B cell (primary cell): Measurements from ENCODE around the gene TOMM40L. TPM values are rescaled to one million over a fixed set of nuclear protein-coding genes. Genes with fewer than 3 reads are reported as not detected.

ENCODE experiments used
- ATAC-seq: fragments of 200-7000 bp; cut with Tn5 transposase; one replicate; pipeline ENCODE4 v1.10.0; 2021; ENCODE audit warnings: low read depth, mild to moderate bottlenecking, moderate number of reproducible peaks, moderate library complexity
- CTCF ChIA-PET: fragments of 350-600 bp; sonication (Branson Sonifier 250); formaldehyde crosslinking; loops from one replicate; lab custom pipeline; 2021; ENCODE audit warnings: antibody characterized with exemption, inconsistent platforms; lab: Charles Lee
- POLR2A ChIA-PET: fragments of 350-600 bp; sonication (Branson Sonifier 250); formaldehyde crosslinking; loops from one replicate; lab custom pipeline; 2021; ENCODE audit warnings: antibody characterized with exemption; lab: Charles Lee
- DNase-seq: peaks from one replicate; pipeline ENCODE4 v3.0.0; 2013
- H2AFZ ChIP-seq: 2 replicates; pipeline ENCODE4 v1.6.1; 2012; ENCODE audit warnings: mild to moderate bottlenecking, low read depth, low read length; ENCODE audit not compliant: insufficient read depth, poor library complexity, severe bottlenecking
- H3K27ac ChIP-seq, 2 donors: 1 replicate in 1 of 2; 2 replicates in 1 of 2; pipeline ENCODE4 v1.5.1; 2012 to 2013; ENCODE audit warnings: low read length in 2 of 2, mild to moderate bottlenecking in 2 of 2, moderate library complexity in 1 of 2
- H3K27me3 ChIP-seq, 4 experiments: fragments of 200-600 bp in 1 of 4; sonication (generic) in 1 of 4; replicated peaks in 1 of 4; 1 replicate in 2 of 4; 2 replicates in 2 of 4; pipeline versions ENCODE4 v1.6.1 to v1.7.0; 2013 to 2016; ENCODE audit warnings: low read length in 3 of 4, mild to moderate bottlenecking in 2 of 4, mixed read lengths in 1 of 4, moderate library complexity in 1 of 4; ENCODE audit not compliant: insufficient read depth in 4 of 4, control insufficient read depth in 3 of 4; ENCODE audit errors: control extremely low read depth in 1 of 4
- H3K36me3 ChIP-seq, 2 experiments: replicated peaks in 1 of 2; 1 replicate in 1 of 2; 2 replicates in 1 of 2; pipeline versions ENCODE4 v1.6.1 to v1.7.1; 2013; ENCODE audit warnings: low read length in 1 of 2; ENCODE audit not compliant: insufficient read depth in 2 of 2, control insufficient read depth in 1 of 2; ENCODE audit errors: control extremely low read depth in 1 of 2, extremely low read depth in 1 of 2
- H3K4me1 ChIP-seq, 2 donors: fragments of 200-600 bp in 1 of 2; sonication (generic) in 1 of 2; 1 replicate in 1 of 2; 2 replicates in 1 of 2; pipeline versions ENCODE4 v1.5.1 to v1.6.1; 2013 to 2017; ENCODE audit warnings: low read length in 2 of 2; ENCODE audit not compliant: control insufficient read depth in 2 of 2, insufficient read depth in 2 of 2
- H3K4me2 ChIP-seq: replicated peaks from 2 replicates; pipeline ENCODE3; 2012; ENCODE audit warnings: mild to moderate bottlenecking, low read depth, low read length; ENCODE audit not compliant: poor library complexity, severe bottlenecking
- H3K4me3 ChIP-seq, 5 experiments: fragments of 200-600 bp in 1 of 5; sonication (generic) in 1 of 5; 1 replicate in 3 of 5; 2 replicates in 2 of 5; pipeline versions ENCODE4 v1.5.1 to v1.7.0; 2011 to 2016; ENCODE audit warnings: low read length in 4 of 5, mild to moderate bottlenecking in 4 of 5, low read depth in 2 of 5, control low read depth in 1 of 5, moderate library complexity in 1 of 5; ENCODE audit not compliant: insufficient read depth in 1 of 5; ENCODE audit errors: control extremely low read depth in 1 of 5, extremely low read depth in 1 of 5
- H3K79me2 ChIP-seq: fragments of 200-600 bp; sonication (generic); one replicate; pipeline ENCODE4 v1.6.0; 2016; ENCODE audit warnings: low read length; ENCODE audit not compliant: control insufficient read depth, insufficient read depth
- H3K9ac ChIP-seq: fragments of 200-600 bp; sonication (generic); 2 replicates; pipeline ENCODE4 v1.6.1; 2017; ENCODE audit warnings: mild to moderate bottlenecking, low read length, moderate library complexity
- H3K9me3 ChIP-seq, 3 donors: one replicate each; pipeline versions ENCODE4 v1.6.1 to v1.7.1; 2013; ENCODE audit warnings: low read length in 2 of 3; ENCODE audit not compliant: control insufficient read depth in 2 of 3, insufficient read depth in 1 of 3; ENCODE audit errors: control extremely low read depth in 1 of 3
- H4K20me1 ChIP-seq: 2 replicates; pipeline ENCODE4 v1.6.0; 2012; ENCODE audit warnings: mild to moderate bottlenecking, low read length; ENCODE audit not compliant: insufficient read depth, control insufficient read depth, poor library complexity, severe bottlenecking
- H3K27ac Mint-ChIP-seq: one replicate; pipeline ENCODE4 v1.8.0; 2021; ENCODE audit warnings: mixed read lengths
- H3K27me3 Mint-ChIP-seq: one replicate; pipeline ENCODE4 v1.8.0; 2021; ENCODE audit warnings: mixed read lengths
- H3K4me1 Mint-ChIP-seq: one replicate; pipeline ENCODE4 v1.8.0; 2021; ENCODE audit warnings: mixed read lengths
- H3K4me3 Mint-ChIP-seq: one replicate; pipeline ENCODE4 v1.8.0; 2021; ENCODE audit warnings: mixed read lengths
- H3K9me3 Mint-ChIP-seq: one replicate; pipeline ENCODE4 v1.8.0; 2022; ENCODE audit warnings: mixed read lengths; ENCODE audit not compliant: insufficient read depth
- CTCF ChIP-seq: fragments of 200-600 bp; IDR thresholded peaks from one replicate; pipeline ENCODE4 v1.8.0; 2022; ENCODE audit warnings: antibody characterized with exemption, mild to moderate bottlenecking
- EZH2 ChIP-seq: IDR thresholded peaks from 2 replicates; pipeline ENCODE4 v1.6.1; 2012; ENCODE audit warnings: borderline replicate concordance, low read depth, mild to moderate bottlenecking, moderate library complexity, low read length; ENCODE audit not compliant: insufficient read depth, poor library complexity, severe bottlenecking
- WGBS: methylation state at CpG from one replicate; pipeline ENCODE4 v1.1.5; 2013; ENCODE audit warnings: missing lambda C conversion rate; ENCODE audit not compliant: insufficient coverage; 5-methylcytosine and 5-hydroxymethylcytosine counted together
- intact Hi-C: fragments of 100-400 bp; cut with micrococcal nuclease; formaldehyde crosslinking; loops from one replicate; pipeline ENCODE4 v1.10.0; 2022
- polyA plus RNA-seq: library from polyadenylated mRNA; depleted of rRNA; stranded (reverse); fragments of >200 nt; gene quantifications from 2 replicates; pipeline ENCODE4 v1.2.3, GENCODE V29; 2012
- total RNA-seq, 2 donors: library from RNA; stranded (reverse); fragments of 120-200 nt in 1 of 2; gene quantifications; 1 replicate in 1 of 2; 2 replicates in 1 of 2; pipeline versions ENCODE4 v1.2.3 to v1.2.4, GENCODE V29; 2013 to 2022

The TOMM40L gene
- total and polyA plus RNA-seq, 2 donors (not counting 1 experiment from before 2014, with no cell fraction given), result 6.5 to 9.2 TPM

- peaks cover 12 to 16% of the 10 kb centered on the region in 2 donors for H3K4me1 ChIP-seq
- CTCF ChIA-PET, result interaction anchor here (0.5 to 2.2 kb wide), 8 partner anchors 12 to 180 kb away, joined by 3 to 7 read pairs (median 4); partner anchors contain the start of genes PPOX and TOMM40L
- no peaks in the 10 kb centered on the region for H3K9me3 Mint-ChIP-seq
- H3K27me3 ChIP-seq, result no peaks in the 10 kb centered on the region
- DNase-seq (no peak), ATAC-seq (no peak)
- WGBS, result 99% methylated on average over 10 of the region's 12 CpGs
- peaks cover 2 to 56% of the 10 kb centered on the region in 2 experiments for H3K36me3 ChIP-seq
- H3K4me3 Mint-ChIP-seq, result no peak overlapping the region
- no peak overlapping the region for H3K4me2 ChIP-seq
- TF ChIP-seq CTCF, result no peak
- TF ChIP-seq EZH2, result no peak
- H3K27ac ChIP-seq, result no peak overlapping the region
- H3K27me3 Mint-ChIP-seq, result no peaks in the 10 kb centered on the region
- intact Hi-C loops, result no loop called here
- H3K79me2 ChIP-seq, result peaks cover 35% of the 10 kb centered on the region
- no peaks in the 10 kb centered on the region for H3K9me3 ChIP-seq
- H3K4me1 Mint-ChIP-seq, result peaks cover 28% of the 10 kb centered on the region
- H2AFZ ChIP-seq, result no peak overlapping the region
- no peak overlapping the region for H3K27ac Mint-ChIP-seq
- H3K9ac ChIP-seq, result no peak overlapping the region
- POLR2A ChIA-PET, result interaction anchor here (0.6 kb wide), 1 partner anchor 114 kb away, joined by 3 read pairs; no protein-coding TSS in a partner anchor
- peaks cover 23% of the 10 kb centered on the region for H4K20me1 ChIP-seq
- no peak overlapping the region for H3K4me3 ChIP-seq
Measured at GRCh38 chr1:161206411-161207140, 19.3 kb upstream of the TOMM40L start.

GRCh38 chr1:161207173-161207572, 18.7 kb upstream of the TOMM40L start:
- WGBS, result 97% methylated on average over 6 of the region's 8 CpGs
- no peaks in the 10 kb centered on the region for H3K27me3 ChIP-seq
- H3K4me1 ChIP-seq, result peaks cover 9 to 12% of the 10 kb centered on the region in 2 donors
- Mint-ChIP-seq H3K4me1 (peaks cover 22% of the 10 kb centered on the region), H3K27me3 (no peaks in the 10 kb centered on the region), H3K4me3 (no peak overlapping the region), H3K27ac (no peak overlapping the region), H3K9me3 (no peaks in the 10 kb centered on the region)
- H4K20me1 ChIP-seq, result peaks cover 23% of the 10 kb centered on the region
- POLR2A ChIA-PET, result no interaction called here
- no peak overlapping the region for H2AFZ ChIP-seq
- no peak overlapping the region for H3K4me2 ChIP-seq
- intact Hi-C loops, result no loop called here
- H3K4me3 ChIP-seq, result no peak overlapping the region
- H3K79me2 ChIP-seq, result peaks cover 30% of the 10 kb centered on the region
- no peak for TF ChIP-seq CTCF
- no peak for TF ChIP-seq EZH2
- H3K36me3 ChIP-seq, result peaks cover 2 to 62% of the 10 kb centered on the region in 2 experiments
- CTCF ChIA-PET, result interaction anchor here (0.8 to 2.2 kb wide), 3 partner anchors 18 to 180 kb away, joined by 4 to 7 read pairs (median 4); partner anchors contain the start of gene TOMM40L
- ATAC-seq, result no peak
- no peak for DNase-seq
- H3K9me3 ChIP-seq, result no peaks in the 10 kb centered on the region
- H3K27ac ChIP-seq, result no peak overlapping the region
- H3K9ac ChIP-seq, result no peak overlapping the region
